GM19043 (cell line): ENCODE measurements around the gene ZBTB7B.
"Not testable (repeated sequence)": the region's sequence is repeated elsewhere in the genome, so short reads cannot be mapped to it uniquely, and the experiment has no call there.

Experiments
- ATAC-seq: cut with Tn5 transposase; IDR thresholded peaks from one replicate; pipeline ENCODE4 v1.9.1; 2021; ENCODE audit warnings: low read depth; ENCODE audit not compliant: unreplicated experiment

ZBTB7B gene

GRCh38 chr1:154986736-154987135 lies 15.9 kb upstream of the ZBTB7B start:
- not testable (repeated sequence) for ATAC-seq

GRCh38 chr1:154987326-154987725 lies 15.3 kb upstream of the ZBTB7B start:
- no peak for ATAC-seq

GRCh38 chr1:154988058-154988954 lies 14.3 kb upstream of the ZBTB7B start:
- no peak for ATAC-seq

GRCh38 chr1:154989195-154989860 lies 13.3 kb upstream of the ZBTB7B start:
- no peak for ATAC-seq

GRCh38 chr1:154990276-154990675 lies 12.3 kb upstream of the ZBTB7B start:
- ATAC-seq, result no peak

GRCh38 chr1:154992721-154993571 lies 9.7 kb upstream of the ZBTB7B start:
- no peak for ATAC-seq

- no peak for ATAC-seq
Observed at GRCh38 chr1:154993572-154994268, 8.9 kb upstream of the ZBTB7B start, which contains the start of gene LENEP. TSS of gene LENEP (plus strand) at chr1:154993586. CDS start at chr1:154993608, 22 bp downstream.

- ATAC-seq, result no peak
Observed at GRCh38 chr1:154994269-154994587, 8.4 kb upstream of the ZBTB7B start.

GRCh38 chr1:154994591-154994990 lies 8.0 kb upstream of the ZBTB7B start:
- ATAC-seq, result no peak

- not testable (repeated sequence) for ATAC-seq
Observed at GRCh38 chr1:154995301-154995983, 7.2 kb upstream of the ZBTB7B start.

- no peak for ATAC-seq
Observed at GRCh38 chr1:154996966-154997701, 5.5 kb upstream of the ZBTB7B start.

- no peak for ATAC-seq
Observed at GRCh38 chr1:154998201-154998780, 4.3 kb upstream of the ZBTB7B start.

- ATAC-seq, result no peak
Observed at GRCh38 chr1:154998818-154999570, 3.6 kb upstream of the ZBTB7B start.

GRCh38 chr1:154999571-155000410 lies 2.8 kb upstream of the ZBTB7B start:
- no peak for ATAC-seq

- ATAC-seq, result no peak
Observed at GRCh38 chr1:155000411-155000725, 2.2 kb upstream of the ZBTB7B start.

- no peak for ATAC-seq
Observed at GRCh38 chr1:155000726-155001424, 1.7 kb upstream of the ZBTB7B start.

GRCh38 chr1:155001425-155001674 lies 1.3 kb upstream of the ZBTB7B start:
- ATAC-seq, result no peak
